Thyroid gland (tissue), 4 donors: ENCODE data around the gene ATP6AP1. TPM values are rescaled to one million over a fixed set of nuclear protein-coding genes. Genes with fewer than 3 reads are reported as not detected.

Source experiments
- DNase-seq, 2 donors: peaks; one replicate each; pipeline ENCODE4 v3.0.0-alpha.2; 2019
- H3K27ac ChIP-seq, 3 donors: fragments of 200-600 bp; sonication (generic); 1 replicate in 2 of 3; 2 replicates in 1 of 3; pipeline ENCODE4 v1.5.1; 2016 to 2019; ENCODE audit warnings: mild to moderate bottlenecking in 1 of 3, moderate library complexity in 1 of 3
- H3K27me3 ChIP-seq: fragments of 200-600 bp; sonication (generic); one replicate; pipeline ENCODE4 v1.5.1; 2019
- H3K36me3 ChIP-seq, 2 donors: fragments of 200-600 bp; sonication (generic); one replicate each; pipeline ENCODE4 v1.5.1; 2016 to 2019
- H3K4me1 ChIP-seq, 2 donors: fragments of 200-600 bp; sonication (generic); one replicate each; pipeline ENCODE4 v1.5.1; 2017 to 2019
- H3K4me3 ChIP-seq, 3 donors: fragments of 200-600 bp; sonication (generic); replicated peaks in 1 of 3; 1 replicate in 2 of 3; 2 replicates in 1 of 3; pipeline ENCODE4 v1.5.1; 2016; ENCODE audit warnings: mild to moderate bottlenecking in 1 of 3
- H3K9me3 ChIP-seq: fragments of 200-600 bp; sonication (generic); one replicate; pipeline ENCODE4 v1.5.1; 2017
- POLR2A ChIP-seq, 2 donors: fragments of 450-650 bp; IDR thresholded peaks; one replicate each; pipeline ENCODE4 v1.6.1; 2017; ENCODE audit warnings: antibody characterized with exemption in 2 of 2, mild to moderate bottlenecking in 2 of 2, moderate library complexity in 1 of 2
- WGBS, 2 donors: methylation state at CpG; one replicate each; pipeline ENCODE4 v1.1.5; 2017; 5-methylcytosine and 5-hydroxymethylcytosine counted together
- intact Hi-C: fragments of 100-400 bp; cut with DNase I; formaldehyde crosslinking; loops from one replicate; pipeline ENCODE4 v1.15.1; 2023
- total RNA-seq, 4 donors: library from RNA; depleted of rRNA; stranded (reverse); fragments of >200 nt; gene quantifications; one replicate each; pipeline ENCODE4 v1.2.3, GENCODE V29; 2016
- TF ChIP-seq, protein P1 (sequence below), 6 experiments: fragments of 200-600 bp in 3 of 6; fragments of 450-650 bp in 3 of 6; sonication (generic) in 3 of 6; IDR thresholded peaks; one replicate each; pipeline ENCODE4 v1.5.1; 2016 to 2019; ENCODE audit warnings: antibody characterized with exemption in 6 of 6, mild to moderate bottlenecking in 2 of 6, inconsistent platforms in 1 of 6, moderate library complexity in 1 of 6

ATP6AP1 gene
- total RNA-seq, 4 donors from 2014 or later: 69.0 to 172 (median 84.4) TPM

DNA sequence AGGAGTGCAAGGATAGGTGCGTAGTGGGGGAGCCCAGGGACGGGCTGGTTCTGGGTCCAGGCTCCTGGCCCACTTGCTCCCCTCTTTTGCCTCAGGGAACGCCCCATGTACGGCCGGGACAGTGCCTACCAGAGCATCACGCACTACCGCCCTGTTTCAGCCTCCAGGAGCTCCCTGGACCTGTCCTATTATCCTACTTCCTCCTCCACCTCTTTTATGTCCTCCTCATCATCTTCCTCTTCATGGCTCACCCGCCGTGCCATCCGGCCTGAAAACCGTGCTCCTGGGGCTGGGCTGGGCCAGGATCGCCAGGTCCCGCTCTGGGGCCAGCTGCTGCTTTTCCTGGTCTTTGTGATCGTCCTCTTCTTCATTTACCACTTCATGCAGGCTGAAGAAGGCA lies 47.7 kb upstream of the ATP6AP1 start:
- Histone ChIP-seq H3K9me3 (no peaks in the 10 kb centered on the region), H3K4me1 (peaks cover 5 to 10% of the 10 kb centered on the region in 2 donors), H3K27me3 (no peaks in the 10 kb centered on the region), H3K4me3 (peak overlapping the region in 1 of 3 donors; percentile 58), H3K36me3 (no peaks in the 10 kb centered on the region), H3K27ac (peak overlapping the region in 1 of 3 donors; percentile 90)
- intact Hi-C loops: loop anchor here (5.0 kb wide), 1 partner anchor 48 kb away; no protein-coding TSS in a partner anchor
- 90 to 96% methylated on average over 13 to 14 of the region's 14 CpGs for WGBS, 2 donors
- no peak for DNase-seq
- TF ChIP-seq, protein P1, sequence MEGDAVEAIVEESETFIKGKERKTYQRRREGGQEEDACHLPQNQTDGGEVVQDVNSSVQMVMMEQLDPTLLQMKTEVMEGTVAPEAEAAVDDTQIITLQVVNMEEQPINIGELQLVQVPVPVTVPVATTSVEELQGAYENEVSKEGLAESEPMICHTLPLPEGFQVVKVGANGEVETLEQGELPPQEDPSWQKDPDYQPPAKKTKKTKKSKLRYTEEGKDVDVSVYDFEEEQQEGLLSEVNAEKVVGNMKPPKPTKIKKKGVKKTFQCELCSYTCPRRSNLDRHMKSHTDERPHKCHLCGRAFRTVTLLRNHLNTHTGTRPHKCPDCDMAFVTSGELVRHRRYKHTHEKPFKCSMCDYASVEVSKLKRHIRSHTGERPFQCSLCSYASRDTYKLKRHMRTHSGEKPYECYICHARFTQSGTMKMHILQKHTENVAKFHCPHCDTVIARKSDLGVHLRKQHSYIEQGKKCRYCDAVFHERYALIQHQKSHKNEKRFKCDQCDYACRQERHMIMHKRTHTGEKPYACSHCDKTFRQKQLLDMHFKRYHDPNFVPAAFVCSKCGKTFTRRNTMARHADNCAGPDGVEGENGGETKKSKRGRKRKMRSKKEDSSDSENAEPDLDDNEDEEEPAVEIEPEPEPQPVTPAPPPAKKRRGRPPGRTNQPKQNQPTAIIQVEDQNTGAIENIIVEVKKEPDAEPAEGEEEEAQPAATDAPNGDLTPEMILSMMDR (IDR thresholded peaks at IDR 0.05): no peak
- no peak for TF ChIP-seq POLR2A (IDR thresholded peaks at IDR 0.05)

GRCh38 chrX:154381271-154381670 lies 47.2 kb upstream of the ATP6AP1 start:
- H3K4me1 ChIP-seq: peaks cover 5 to 10% of the 10 kb centered on the region in 2 donors
- WGBS, 2 donors: 68 to 79% methylated on average over 5 to 6 of the region's 6 CpGs

DNA sequence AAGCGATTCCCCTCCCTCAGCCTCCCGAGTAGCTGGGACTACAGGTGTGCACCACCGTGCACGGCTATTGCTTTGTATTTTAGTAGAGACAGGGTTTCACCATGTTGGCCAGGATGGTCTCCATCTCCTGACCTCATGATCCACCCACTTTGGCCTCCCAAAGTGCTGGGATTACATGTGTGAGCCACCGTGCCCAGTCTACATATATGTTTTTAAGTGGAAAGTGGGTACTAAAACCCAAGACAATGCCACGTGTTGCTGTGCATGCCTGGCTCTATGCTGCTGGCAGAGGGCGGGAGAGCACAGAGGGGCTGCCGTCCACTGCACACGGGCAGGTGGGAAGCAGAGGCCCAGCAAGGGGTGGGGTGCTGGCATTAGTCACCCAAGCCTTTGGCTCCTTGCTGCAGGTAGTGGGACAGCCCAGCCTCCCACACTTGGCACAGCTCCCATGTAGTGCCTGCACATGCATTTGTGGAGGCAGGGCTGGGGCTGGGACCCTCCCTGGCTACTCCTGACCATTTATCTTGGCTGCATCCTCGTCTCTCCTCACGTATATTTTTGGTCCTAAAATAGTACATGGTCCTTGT lies 45.9 kb upstream of the ATP6AP1 start:
- no peaks in the 10 kb centered on the region for H3K36me3 ChIP-seq
- TF ChIP-seq POLR2A (IDR thresholded peaks at IDR 0.05): no peak
- TF ChIP-seq, protein P1 (IDR thresholded peaks at IDR 0.05): no peak
- H3K27me3 ChIP-seq: no peaks in the 10 kb centered on the region
- H3K4me3 ChIP-seq: no peak overlapping the region
- H3K27ac ChIP-seq: no peak overlapping the region
- no peaks in the 10 kb centered on the region for H3K9me3 ChIP-seq
- 45 to 81% methylated on average over 2 to 11 of the region's 11 CpGs for WGBS, 2 donors
- intact Hi-C loops: loop anchor here (5.0 kb wide), 1 partner anchor 50 kb away; no protein-coding TSS in a partner anchor
- DNase-seq: peak in 1 of 2 donors; percentile 21
- peaks cover 5 to 10% of the 10 kb centered on the region in 2 donors for H3K4me1 ChIP-seq

More at GRCh38 chrX:154381271-154381670, 47.2 kb upstream of the ATP6AP1 start:
- Histone ChIP-seq H3K4me3 (no peak overlapping the region), H3K36me3 (no peaks in the 10 kb centered on the region), H3K27me3 (no peaks in the 10 kb centered on the region), H3K27ac (no peak overlapping the region), H3K9me3 (no peaks in the 10 kb centered on the region)
- intact Hi-C loops: loop anchor here (5.0 kb wide), 1 partner anchor 49 kb away; no protein-coding TSS in a partner anchor
- no peak for DNase-seq
- TF ChIP-seq, protein P1 (IDR thresholded peaks at IDR 0.05): no peak
- no peak for TF ChIP-seq POLR2A (IDR thresholded peaks at IDR 0.05)

GRCh38 chrX:154383359-154384283 lies 44.9 kb upstream of the ATP6AP1 start:
- Histone ChIP-seq H3K4me1 (peaks cover 0 to 10% of the 10 kb centered on the region in 2 donors), H3K9me3 (no peaks in the 10 kb centered on the region), H3K27ac (no peak overlapping the region), H3K4me3 (no peak overlapping the region), H3K36me3 (no peaks in the 10 kb centered on the region), H3K27me3 (no peaks in the 10 kb centered on the region)
- intact Hi-C loops: loop anchor here (5.0 kb wide), 1 partner anchor 51 kb away; no protein-coding TSS in a partner anchor
- 55 to 58% methylated on average over 8 to 9 of the region's 14 CpGs for WGBS, 2 donors
- no peak for DNase-seq
- TF ChIP-seq, protein P1 (IDR thresholded peaks at IDR 0.05): no peak
- TF ChIP-seq POLR2A (IDR thresholded peaks at IDR 0.05): no peak
